Ishikawa (cell line): ENCODE data around the gene ZNF747.
A peak's percentile ranks its signal among the peaks of the same experiment; 100 is the strongest.

Experiments
- CREB1 ChIP-seq: IDR thresholded peaks from 2 replicates; pipeline ENCODE4 v1.6.1; 2012; ENCODE audit warnings: low read depth
- EGR1 ChIP-seq: IDR thresholded peaks from 2 replicates; pipeline ENCODE4 v1.6.1; 2012
- EP300 ChIP-seq: IDR thresholded peaks from 2 replicates; pipeline ENCODE4 v1.6.1; 2012; ENCODE audit warnings: borderline replicate concordance
- FOXM1 ChIP-seq: IDR thresholded peaks from 2 replicates; pipeline ENCODE4 v1.6.1; 2012; ENCODE audit warnings: low read depth, borderline replicate concordance
- MAX ChIP-seq: IDR thresholded peaks from 2 replicates; pipeline ENCODE4 v1.6.1; 2012
- NFIC ChIP-seq: IDR thresholded peaks from 2 replicates; pipeline ENCODE4 v1.6.1; 2012
- RAD21 ChIP-seq: IDR thresholded peaks from 2 replicates; pipeline ENCODE4 v1.6.1; 2012; ENCODE audit warnings: low read depth
- REST ChIP-seq: IDR thresholded peaks from 2 replicates; pipeline ENCODE4 v1.6.1; 2012; ENCODE audit warnings: low read depth, mild to moderate bottlenecking
- TAF1 ChIP-seq: IDR thresholded peaks from 2 replicates; pipeline ENCODE4 v1.6.1; 2012; ENCODE audit warnings: low read depth, mild to moderate bottlenecking
- TCF12 ChIP-seq: IDR thresholded peaks from 2 replicates; pipeline ENCODE4 v1.6.1; 2012; ENCODE audit warnings: low read depth
- TEAD4 ChIP-seq: IDR thresholded peaks from 2 replicates; pipeline ENCODE4 v1.6.1; 2012
- USF1 ChIP-seq: IDR thresholded peaks from 2 replicates; pipeline ENCODE4 v1.6.1; 2012
- YY1 ChIP-seq: IDR thresholded peaks from 2 replicates; pipeline ENCODE4 v1.6.1; 2012; ENCODE audit warnings: low read depth
- ZBTB7A ChIP-seq: IDR thresholded peaks from 2 replicates; pipeline ENCODE4 v1.6.1; 2012; ENCODE audit warnings: low read depth

ZNF747 gene

DNA sequence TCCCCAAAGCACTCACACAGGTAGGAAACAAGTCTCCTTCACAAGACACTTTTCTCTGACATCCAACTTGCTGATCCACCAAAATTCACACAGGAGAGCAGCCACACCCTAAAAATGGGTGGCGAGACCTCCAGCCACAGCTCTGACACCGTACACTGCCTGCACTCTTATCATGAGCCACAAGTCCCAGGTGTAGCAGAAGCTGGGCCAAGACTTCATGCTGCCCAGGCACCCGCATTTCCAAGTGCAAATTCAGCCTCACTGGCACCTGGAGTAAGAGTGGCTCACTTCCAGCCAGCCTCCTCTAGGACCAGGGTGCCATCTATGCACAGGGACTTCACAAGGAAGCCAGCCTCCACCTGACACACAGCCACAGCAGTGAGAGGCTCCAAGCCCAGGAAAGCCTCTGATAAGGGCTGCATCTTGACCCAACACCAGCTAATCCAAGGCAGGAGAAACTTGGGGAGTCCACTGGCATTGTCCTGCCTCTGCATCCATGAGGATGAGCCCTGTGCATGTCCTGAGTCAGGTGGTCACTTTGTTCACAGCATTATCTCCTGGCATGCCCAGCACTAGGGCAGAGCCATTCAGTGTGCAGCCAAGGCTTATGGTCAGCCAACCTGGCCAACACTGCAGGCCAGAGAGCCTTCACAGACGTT, 5.7 kb downstream of the ZNF747 start:
- TF ChIP-seq RAD21, result no peak
- TF ChIP-seq NFIC, result no peak
- no peak for TF ChIP-seq MAX
- no peak for TF ChIP-seq FOXM1
- TF ChIP-seq EP300, result no peak
- TF ChIP-seq CREB1, result no peak
- TF ChIP-seq TCF12, result no peak
- no peak for TF ChIP-seq ZBTB7A
- no peak for TF ChIP-seq USF1
- no peak for TF ChIP-seq REST

GRCh38 chr16:30527635-30528178, 7.0 kb downstream of the ZNF747 start:
- no peak for TF ChIP-seq REST
- TF ChIP-seq YY1, result peak; percentile 15; the same call in 1 of the 2 replicates

DNA sequence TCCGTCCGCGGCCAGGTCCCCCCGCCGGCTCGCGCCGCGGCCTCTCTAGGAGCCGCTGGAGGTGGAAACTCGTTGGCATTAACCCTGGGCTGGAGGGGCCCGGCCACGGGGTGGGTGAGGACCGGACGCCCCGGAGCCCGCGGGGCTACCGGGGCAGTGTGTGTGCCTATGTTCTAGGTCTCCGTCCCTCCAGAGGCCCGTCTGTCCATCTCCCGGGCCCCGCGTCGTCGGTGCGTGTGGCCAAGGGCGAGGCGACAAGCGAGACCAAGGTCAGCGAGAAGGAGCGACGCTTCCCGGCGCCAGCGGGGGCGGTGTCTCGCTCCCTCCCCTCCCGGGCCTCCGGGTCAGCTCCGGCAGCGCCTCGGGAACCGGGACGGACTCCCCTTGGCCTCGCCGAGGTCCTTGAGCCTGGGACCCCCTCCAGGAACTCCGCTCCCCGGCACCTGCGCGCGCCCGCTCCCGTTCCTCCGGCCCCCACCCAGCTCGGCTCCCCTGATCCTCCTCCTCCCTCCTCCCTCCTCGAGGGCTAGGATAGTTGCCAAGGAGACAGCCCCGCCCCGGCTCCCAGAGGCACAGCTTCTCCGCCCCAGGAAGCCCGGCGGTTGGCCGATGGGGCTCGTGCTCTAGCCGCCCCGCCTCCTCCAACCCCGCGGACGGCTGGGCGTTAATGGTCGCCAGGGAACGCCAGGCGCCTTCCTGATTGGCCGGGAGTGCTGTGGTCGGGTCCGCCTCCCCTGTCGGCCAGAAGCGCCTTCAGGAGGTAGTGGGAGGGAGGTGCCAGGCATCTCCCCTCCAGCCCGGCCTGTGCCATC, 7.6 kb downstream of the ZNF747 start:
- TF ChIP-seq EGR1 (peak; percentile 79), MAX (no peak; the same call in none of the 2 replicates), CREB1 (no peak), TAF1 (peak; percentile 67), NFIC (peak; percentile 18; the same call in 1 of the 2 replicates), YY1 (peak; percentile 45; the same call in 1 of the 2 replicates), TCF12 (peak; percentile 29; the same call in 1 of the 2 replicates), USF1 (peak; percentile 33; the same call in 1 of the 2 replicates), RAD21 (no peak), FOXM1 (0 out of 2 replicates have a peak, but pooled peaks have one; percentile 14), TEAD4 (no peak)

GRCh38 chr16:30526137-30526822, 8.4 kb downstream of the ZNF747 start, which contains the start of gene ZNF768:
ZNF768 (minus strand) TSS chr16:30526566; CDS start chr16:30526413, 153 bp downstream.
- TF ChIP-seq MAX (0 out of 2 replicates have a peak, but pooled peaks have one; percentile 9), YY1 (0 out of 2 replicates have a peak, but pooled peaks have one; percentile 12), REST (peak; percentile 70), ZBTB7A (peak; percentile 28; the same call in 1 of the 2 replicates), TEAD4 (no peak)
